NCI-H187 (cell line): ENCODE data around the gene PRDX2.
"Not testable (repeated sequence)": the region's sequence is repeated elsewhere in the genome, so short reads cannot be mapped to it uniquely, and the experiment has no call there.

ENCODE experiments used
- DNase-seq, 2 experiments: peaks; one replicate each; lab custom pipeline; 2025; lab: John Stamatoyannopoulos, UW

Gene PRDX2

DNA sequence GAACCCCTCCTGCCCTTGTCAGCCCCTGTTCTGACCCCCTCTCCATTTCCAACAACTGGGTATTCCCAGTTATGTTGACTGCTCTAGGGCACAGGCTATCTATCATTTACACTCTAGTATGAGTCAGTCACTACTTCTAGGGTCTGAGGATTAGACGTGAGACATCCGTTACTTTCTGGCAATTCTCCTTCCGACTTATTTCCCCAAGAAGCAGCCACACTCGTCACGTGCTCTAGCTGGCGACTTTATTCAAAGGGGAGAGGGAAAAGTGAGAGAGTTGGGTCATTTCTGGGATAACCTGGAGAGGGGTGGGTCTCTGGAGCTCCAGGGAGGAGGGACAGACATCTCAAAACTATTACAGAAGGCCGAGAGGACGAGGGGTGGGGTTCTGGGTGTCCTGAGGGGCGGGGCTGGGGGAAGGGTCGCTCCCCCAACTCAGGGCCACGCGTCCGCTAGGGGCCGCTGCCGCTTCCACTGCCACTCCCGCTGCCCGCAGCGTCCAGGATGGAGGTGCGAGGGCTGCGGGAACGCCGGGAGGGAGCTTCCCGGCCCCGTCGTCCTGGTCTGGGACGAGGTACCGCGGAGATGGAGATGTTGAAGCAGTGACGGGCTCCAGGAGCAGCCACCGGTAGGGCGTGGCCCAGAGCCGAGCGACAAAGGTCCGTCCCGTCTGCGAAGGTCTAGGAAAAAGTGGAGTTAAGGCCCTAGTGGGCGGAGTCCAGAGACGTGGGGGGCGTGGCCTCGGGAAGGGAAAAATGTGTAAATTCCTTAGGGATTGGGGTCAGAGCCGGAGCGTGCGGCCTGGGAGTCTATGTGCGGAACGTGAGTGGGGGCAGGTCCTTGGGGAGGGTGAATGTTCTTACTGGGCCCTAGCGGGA, 23.9 kb upstream of the PRDX2 start:
- no peak for DNase-seq

- no peak for DNase-seq
Measured at GRCh38 chr19:12821761-12822160, 20.2 kb upstream of the PRDX2 start.

GRCh38 chr19:12817810-12818209, 16.2 kb upstream of the PRDX2 start:
- DNase-seq, result not testable (repeated sequence)

GRCh38 chr19:12817188-12817587, 15.6 kb upstream of the PRDX2 start:
- DNase-seq, result not testable (repeated sequence)

DNA sequence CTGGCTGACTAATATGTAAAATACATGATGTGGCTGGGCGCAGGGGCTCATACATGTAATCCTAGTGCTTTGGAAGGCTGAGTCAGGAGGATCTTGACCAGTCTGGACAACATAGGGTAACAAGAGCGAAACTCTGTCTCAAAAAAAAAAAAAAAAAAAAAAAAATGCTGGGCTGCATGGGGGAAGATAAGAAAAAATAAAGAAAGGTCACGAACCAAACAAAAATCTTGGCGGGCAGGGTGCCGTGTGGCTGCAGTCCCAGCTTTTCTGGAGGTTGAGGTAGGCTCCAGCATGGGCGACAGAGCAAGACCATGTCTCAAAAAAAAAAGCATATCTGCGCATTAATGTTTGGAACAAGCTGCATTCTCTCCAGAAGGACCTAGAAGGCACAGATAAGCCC, 13.5 kb upstream of the PRDX2 start:
- DNase-seq, result no peak

- DNase-seq, result peak; percentile 54 to 77
Measured at GRCh38 chr19:12806242-12807081, 4.9 kb upstream of the PRDX2 start, which contains the start of gene RNASEH2A. RNASEH2A (plus strand) TSS chr19:12806584; CDS start chr19:12806674, 90 bp downstream.

DNA sequence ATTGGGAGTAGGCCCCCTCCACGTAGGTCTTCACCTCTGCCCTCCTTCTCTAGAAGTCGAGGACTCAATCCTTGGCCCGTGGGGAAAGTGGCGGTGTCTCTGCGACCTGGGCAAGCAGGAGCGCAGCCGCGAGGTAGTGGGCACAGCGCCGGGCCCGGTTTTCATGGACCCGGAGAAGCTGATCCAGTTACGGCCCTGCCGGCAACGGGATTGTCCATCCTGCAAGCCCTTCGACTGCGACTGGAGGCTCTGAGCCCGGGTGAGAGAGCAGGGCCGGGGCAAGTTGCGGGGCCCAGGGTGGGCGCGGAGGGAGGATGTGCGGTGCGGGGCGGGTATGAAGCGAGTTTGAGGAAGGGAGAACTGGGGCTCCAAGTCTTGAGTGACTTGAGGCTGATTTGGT, 2.5 kb upstream of the PRDX2 start:
- no peak for DNase-seq

DNA sequence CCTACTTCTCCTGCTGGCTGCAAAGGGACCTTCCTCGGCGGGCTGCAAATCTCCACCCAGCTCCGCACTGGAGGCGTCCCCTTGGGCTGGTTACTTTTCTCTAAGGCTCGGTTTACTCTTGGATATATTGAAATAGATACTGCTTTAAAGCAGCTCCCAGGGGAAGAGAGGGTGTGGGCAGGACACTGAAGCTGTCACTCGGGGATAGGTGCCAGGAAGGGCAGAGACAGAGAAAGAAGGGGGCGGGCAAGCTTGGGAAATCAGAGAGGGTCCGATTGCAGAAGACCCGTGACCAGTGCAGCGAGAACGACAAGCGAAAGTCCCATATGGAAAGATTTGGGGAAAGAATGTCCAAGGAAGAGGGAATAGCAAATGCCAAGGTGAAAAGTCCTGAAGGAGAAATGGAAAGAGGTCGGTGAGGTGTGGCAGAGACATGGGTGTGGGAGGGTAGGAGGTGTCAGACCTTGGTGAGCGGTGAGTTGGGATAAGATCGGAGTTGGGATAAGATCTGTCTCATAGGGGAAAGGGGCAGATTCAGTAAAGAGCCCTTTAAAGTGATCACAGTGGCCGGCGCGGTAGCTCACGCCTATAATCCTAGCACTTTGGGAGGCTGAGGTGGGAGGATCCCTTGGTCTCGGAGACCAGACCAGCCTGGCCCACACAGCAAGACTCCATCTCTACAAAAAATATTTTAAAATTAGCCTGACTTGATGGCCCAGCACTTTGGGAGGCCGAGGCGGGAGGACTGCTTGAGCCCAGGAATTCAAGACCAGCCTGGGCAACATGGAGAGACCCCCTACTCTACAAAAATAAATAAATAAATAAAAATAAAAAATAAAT, 887 bp upstream of the PRDX2 start:
- no peak for DNase-seq

- no peak for DNase-seq
Measured at GRCh38 chr19:12800923-12801465, 606 bp downstream of the PRDX2 start.

- DNase-seq, result no peak
Measured at GRCh38 chr19:12800466-12800770, 1.2 kb downstream of the PRDX2 start.

DNA sequence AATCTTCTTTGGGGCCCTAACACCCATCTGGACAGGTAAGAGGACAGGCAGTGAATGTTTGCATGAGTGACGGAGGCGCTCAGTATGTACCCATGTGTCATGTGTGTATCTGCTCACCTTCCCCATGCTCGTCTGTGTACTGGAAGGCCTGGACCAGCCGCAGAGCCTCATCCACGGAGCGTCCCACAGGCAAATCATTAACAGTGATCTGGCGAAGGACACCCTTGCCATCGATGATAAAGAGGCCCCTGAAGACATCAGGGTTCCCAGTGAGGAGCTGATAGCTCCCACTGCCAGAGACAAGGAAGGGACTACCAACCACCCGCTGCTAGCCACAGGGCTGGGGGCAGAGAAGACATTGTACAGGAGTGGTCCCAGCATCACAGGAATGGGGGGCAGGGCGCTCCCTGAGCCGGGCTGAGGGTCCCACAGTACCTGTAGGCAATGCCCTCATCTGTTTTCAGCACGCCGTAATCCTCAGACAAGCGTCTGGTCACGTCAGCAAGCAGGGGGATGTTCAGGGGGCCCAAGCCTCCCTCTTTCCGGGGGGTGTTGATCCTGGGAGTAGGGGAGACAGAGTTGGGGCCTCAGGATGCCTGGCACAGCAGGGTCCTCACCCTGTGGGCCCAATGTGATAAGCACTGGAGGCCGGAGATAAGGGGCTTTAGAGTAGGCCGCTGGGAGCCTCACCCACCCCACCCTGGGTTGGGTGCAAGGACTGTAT, 1.7 kb downstream of the PRDX2 start:
- no peak for DNase-seq

DNA sequence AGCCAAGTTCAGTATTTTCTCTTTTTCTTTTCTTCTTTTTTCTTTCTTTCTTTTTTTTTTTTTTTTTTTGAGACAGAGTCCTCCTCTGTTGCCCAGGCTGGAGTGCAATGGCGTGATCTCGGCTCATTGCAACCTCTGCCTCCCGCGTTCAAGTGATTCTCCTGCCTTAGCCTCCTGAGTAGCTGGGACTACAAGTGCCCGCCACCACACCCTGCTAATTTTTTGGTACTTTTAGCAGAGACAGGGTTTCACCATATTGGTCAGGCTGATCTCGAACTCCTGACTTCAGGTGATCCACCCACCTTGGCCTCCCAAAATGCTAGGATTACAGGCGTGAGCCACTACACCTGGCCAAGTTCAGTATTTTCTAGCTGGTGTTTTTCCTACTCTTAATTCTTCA, 4.0 kb downstream of the PRDX2 start:
- DNase-seq, result not testable (repeated sequence)

DNA sequence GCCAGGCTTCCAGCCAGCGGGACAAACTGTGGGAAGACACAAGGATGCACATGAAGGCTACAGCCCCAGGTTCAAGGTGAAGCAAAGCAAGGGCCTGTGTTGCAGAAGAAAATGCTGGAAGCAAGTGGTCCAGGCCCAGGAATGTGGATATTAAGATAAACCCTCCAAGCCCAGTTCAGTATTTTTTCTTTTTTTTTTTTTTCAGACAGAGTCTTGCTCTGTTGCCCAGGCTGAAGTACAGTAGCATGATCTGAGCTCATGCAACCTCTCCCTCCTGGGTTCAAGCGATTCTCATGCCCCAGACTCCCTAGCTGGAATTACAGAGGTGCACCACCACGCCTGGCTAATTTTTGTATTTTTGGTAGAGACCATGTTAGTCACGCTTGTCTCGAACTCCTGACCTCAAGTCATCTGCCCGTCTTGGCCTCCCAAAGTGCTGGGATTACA, 4.4 kb downstream of the PRDX2 start:
- no peak for DNase-seq

DNA sequence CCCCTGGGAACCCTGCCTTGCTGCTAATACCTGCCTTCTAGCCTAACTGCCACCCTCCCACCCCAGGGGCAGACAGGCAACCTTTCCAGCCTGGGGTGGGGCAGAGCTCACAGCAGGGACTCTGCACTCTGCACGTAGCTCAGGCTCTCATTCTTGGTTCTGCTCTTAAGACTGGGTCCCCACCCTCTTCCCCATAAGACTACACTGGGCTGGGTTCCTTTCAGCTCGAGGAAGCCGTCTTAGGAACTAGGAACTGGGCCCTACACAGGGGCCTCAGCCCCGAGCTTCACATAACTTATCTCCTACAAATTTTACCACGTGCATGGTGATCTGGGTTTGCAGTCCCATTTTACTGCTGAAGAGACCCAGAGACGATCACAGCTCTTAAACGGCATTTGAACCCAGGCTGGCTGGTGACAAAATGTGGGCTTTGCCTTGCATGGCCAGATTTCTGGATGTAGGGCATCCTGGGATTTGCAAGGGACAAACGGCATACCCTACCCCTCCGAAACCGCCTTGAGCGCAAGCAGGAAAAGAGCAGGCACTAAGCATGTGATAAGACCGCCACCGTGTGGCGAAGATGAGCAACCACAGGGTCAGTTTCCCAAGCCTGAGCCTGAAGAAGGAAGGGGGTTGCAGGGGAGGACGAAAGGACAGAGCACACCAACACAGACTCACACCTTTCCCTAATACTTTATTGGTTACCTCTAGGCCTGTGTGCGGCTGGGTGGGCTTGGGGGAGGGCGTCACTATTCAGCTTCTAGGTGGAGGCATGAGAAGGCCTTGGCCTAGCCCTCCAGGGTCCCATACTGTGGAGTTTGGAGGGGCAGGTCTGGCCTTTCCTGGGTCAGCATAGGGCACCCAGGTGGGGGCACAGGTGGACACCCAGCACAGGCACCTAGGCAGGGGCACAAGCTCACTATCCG, 5.2 kb downstream of the PRDX2 start:
- DNase-seq, result peak; percentile 38 to 42

- DNase-seq, result no peak
Measured at GRCh38 chr19:12794971-12795381, 6.6 kb downstream of the PRDX2 start.

- DNase-seq, result no peak
Measured at GRCh38 chr19:12794196-12794941, 7.2 kb downstream of the PRDX2 start.

DNA sequence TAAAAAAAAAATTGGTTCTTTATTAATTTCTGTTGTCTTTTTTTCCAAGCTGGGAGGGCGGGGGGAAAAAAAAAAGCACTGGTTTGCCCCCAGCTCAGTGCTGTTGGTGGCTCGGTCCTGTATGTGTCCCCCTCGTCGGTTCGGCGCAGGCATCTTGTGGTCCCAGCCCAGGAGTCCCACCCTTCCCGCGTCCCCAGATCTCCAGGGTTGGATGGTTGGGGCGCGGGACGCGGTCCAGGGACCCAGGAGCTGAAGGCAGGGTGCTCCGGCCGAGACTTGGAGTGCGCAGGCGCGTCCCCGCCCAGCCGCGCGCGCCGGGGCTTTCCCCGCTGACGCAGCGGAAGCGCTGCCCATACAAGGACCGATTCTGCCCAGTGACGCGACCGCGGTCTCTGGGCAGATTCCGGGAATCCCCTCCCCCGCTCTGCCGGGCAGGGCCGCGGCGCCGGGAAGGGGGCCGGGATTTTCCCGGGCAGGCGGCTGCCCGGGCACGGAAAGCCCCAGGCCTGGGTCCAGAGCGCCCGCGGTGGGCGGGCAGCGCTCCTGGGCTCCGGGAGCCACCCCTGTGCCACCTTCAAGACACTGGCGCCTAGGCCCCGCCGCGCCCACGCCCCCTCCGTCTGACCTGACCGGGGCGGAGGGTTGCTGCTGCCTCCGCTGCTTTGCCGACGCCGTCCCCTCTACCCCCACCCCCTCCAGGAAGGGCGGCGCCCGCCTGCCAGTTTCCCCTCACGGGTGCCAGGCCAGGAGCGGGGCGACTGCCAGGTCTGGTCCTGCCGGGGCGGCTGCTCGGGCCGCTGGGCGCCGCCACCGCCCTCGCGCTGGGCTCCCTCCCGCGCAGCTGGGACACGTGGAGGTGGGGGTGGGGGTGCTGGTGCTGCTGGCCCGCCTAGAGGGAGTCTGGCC, 8.1 kb downstream of the PRDX2 start:
- DNase-seq, result peak; percentile 46 to 60

DNA sequence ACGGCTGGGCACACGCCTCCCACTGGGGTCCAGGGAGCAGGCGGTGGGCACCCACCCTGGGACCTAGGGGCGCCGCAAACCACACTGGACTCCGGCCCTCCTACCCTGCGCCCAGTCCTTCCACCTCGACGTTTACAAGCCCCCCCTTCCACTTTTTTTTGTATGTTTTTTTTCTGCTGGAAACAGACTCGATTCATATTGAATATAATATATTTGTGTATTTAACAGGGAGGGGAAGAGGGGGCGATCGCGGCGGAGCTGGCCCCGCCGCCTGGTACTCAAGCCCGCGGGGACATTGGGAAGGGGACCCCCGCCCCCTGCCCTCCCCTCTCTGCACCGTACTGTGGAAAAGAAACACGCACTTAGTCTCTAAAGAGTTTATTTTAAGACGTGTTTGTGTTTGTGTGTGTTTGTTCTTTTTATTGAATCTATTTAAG, 8.7 kb downstream of the PRDX2 start:
- DNase-seq, result no peak
